ENCODE results near the gene ADAMTSL3.

The ADAMTSL3 gene

DNA sequence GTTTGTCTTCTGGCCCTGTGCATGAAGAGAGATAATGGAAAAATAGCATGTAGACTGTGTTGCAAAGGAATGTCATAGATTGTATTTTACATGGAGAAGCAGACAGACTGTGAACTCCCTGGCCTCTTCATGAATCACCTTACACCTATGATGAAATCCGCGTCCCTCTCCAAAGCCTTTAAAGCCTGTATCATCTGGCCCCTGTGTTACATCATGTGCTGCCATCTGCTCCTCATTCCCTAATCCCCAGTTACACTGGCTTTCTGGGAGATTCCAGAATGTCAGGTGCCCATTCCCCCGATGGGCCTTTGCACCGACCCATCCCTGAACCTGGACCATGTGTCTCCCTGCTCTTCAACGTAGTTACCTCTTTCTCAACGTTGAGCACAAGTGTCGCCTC is 190.8 kb downstream of the ADAMTSL3 start:
- DNase-seq = no peak

DNA sequence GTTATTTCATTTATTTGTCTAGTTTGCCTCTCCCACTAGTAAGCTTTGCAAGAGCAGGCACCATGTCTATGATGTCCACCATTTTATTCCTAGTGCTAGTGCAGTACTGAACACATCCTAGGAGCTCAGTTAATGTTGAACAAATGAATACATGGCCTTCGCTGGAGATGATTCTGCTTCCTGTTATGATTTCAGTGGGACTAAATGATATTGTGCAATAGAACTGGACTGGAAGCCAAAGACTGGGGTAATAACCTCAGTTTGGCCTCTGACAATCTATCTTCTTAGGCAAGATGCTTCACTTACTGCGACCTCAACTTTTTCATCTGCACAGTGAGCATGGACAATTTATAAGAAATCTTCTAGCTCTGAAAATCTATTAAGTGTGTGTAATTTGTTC is 191.3 kb downstream of the ADAMTSL3 start:
- no peak for DNase-seq

DNA sequence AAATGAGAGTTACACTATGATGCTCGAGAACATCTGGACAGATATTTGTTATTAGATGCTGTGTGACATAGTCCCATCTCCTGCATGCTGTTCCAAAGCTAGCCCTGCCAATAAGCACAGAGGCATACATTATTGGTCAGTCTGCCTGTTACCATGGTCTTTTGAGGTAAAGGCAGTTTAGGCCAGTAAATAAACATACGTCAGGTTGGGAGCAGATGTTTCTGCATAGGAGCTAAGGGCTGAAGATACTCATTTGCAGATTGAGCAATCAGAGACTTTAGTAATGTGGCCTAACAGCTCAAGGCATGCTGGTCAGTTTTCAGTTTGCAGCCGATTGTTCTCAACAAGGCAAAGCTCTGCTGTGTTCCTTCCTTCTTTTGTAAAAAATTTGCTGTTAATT is 192.9 kb downstream of the ADAMTSL3 start:
- DNase-seq = no peak

DNA sequence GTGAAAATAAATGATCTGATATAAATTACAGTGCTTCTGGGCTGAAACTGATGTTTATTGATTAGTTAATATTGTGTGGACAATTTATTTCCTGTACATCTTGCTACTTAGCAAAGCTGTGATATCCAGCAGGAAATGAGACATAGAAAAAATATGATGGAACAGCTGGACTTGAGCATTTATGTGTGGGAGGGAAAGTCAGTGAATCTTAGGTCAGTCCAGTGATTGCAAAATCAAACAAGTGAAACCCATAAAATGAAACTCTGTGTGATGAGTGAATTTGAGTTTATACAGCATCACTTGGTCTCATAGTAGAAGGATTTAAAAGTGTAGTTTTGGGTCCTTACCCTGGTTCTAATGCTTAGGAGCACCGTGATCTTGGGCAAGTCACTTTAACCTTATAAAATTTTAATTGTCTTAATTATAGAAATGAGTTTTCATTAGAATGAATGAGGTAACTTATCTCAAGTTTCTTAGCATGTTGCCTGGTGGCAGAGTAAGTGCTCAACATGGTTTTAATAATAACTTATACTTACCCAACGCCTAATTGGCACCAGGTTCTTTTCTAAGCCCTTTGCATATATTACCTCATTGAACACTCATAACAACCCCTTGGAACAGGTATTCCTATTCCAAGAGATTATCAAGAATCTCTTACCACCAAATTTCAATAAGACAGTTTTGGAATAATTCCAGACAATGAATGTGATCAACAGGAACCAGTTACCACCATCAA is 194.6 kb downstream of the ADAMTSL3 start:
- DNase-seq = no peak

DNA sequence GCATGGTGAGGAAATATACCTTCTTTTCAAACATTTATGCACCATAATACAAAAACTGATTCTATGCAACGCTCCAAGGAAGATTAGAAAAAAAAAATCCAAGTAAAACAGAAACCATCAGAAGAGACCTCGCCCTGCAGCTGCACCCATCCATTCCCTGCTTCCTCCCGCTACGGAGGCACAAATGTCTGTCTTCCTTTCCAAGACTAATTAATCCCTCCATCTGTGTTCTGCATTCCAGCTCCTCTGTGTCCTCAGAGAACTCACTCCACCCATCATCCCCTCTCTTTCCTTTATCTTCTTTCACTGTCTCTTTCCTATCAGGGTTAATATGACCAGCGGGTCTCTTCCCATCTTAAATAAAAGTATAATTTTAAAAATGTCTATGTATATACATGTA is 196.1 kb downstream of the ADAMTSL3 start:
- DNase-seq = no peak

DNA sequence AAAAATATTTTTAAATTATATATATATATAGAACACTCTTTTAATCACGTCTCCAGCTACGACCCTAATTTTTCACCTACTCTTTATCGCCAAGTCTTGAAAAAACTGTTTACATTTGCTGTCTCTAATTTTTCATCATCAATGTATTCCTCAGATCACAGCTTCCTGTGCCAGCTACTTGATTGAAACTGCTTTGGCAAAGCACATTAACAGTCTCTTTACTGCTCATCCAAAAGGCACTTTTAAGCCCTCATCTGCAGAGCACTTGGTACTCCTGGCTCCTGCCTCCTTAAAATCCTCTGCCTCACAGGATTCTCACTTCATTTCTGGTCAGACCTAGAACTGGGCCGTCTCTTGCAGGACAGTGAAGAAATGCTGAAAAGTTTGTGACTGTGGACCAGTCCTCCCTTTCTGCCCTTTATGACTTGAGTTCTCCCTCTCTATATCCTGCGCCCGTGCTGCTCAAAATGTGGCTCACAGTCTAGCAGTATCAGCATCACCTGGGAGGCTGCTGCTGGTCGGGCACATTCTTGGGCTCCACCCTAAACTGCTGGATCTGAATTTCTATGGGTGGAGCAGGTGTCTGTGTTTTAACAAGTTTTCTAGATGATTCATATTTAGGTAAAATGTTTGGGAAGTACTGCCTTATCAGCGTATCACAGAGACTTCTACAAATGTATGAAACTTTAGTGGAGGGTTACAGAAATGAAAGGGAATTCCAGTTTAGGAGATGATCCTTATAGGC is 196.8 kb downstream of the ADAMTSL3 start:
- DNase-seq = no peak

DNA sequence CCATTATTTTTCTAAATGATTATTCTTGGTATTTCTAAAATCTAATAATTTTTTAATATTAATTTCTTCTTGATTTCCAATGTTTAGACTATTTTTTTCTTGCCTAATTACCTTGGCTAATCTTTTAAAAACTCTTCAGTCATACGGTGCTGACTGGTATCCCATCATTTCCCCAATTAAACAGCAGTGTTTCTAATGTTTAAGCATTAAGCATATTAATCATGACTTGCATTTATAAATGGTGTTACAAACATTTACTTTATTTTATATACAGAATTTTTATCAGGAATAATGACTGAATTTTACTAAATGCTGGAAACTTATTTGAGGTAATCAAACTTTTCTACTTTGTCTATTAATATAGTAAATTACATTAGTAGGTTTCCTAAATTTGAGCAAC is 199.3 kb downstream of the ADAMTSL3 start:
- no peak for DNase-seq

DNA sequence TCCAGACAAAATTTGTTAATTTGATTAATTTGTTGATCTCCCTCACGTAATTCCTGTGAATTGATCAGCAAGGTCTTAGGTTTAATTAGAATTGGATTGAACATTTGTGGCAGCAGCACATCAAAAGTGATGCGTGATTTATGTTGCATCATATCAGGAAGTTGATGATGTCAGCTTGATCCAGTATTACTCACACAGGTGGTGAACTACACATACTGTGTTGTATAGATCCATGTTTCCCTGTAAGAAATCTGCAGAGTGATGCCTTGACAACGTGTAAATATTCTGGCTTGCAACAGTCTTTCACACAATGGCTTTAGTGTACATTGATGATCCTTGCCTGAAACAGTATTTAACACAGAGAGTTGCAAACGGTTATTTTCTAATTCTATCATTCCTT is 200.4 kb downstream of the ADAMTSL3 start:
- no peak for DNase-seq

DNA sequence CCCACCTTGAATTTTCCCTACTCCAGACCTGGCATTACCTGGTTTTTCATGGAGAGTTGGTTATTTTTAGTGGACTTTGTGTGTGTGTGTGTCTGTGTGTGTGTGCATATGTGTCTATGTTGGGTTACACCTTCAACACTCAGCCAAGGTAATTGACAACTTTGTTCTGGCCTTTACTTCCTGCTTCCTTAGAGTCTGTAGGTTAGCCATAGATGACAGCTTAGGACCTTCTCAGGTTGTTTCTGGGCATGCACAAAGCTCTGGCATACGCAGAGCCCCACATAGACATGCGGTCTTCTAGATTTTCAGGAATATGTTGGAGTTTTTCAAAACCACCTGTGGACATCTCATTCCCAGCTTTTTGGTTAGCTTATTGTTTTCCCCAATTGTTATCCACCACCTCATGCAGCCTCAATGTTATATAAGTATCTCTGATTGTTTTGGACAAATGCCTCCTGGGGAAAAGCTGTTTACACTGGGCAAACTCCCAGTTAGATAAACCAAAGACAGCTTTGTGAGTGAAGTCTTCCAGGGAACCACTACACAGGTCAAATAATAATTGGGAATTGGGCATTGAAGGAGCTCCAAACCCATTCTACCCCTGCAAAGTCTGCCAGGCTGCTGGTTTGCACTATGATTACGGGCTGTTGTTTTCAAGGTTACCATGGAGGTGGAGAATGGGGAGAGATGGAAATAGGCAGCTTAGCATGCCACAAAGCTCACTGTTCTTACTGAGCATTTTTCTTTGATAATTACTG is 201.2 kb downstream of the ADAMTSL3 start:
- DNase-seq = no peak

DNA sequence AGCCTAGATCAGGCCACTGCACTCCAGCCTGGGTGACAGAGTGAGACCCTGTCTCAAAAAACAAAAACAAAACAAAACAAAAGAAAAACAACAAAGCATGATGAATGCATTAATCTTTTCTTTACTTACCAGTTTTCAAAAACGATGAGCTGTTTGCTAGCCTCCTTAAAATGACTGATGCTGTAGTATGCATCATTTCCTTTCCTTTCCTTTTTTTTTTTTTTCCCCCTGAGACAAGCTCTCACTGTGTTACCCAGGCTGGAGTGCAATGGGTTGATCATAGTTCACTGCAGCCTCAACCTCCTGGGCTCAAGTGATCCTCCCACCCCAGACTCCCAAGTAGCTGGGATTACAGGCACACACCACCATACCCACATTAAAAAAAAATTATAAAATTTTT is 202.0 kb downstream of the ADAMTSL3 start:
- no peak for DNase-seq

DNA sequence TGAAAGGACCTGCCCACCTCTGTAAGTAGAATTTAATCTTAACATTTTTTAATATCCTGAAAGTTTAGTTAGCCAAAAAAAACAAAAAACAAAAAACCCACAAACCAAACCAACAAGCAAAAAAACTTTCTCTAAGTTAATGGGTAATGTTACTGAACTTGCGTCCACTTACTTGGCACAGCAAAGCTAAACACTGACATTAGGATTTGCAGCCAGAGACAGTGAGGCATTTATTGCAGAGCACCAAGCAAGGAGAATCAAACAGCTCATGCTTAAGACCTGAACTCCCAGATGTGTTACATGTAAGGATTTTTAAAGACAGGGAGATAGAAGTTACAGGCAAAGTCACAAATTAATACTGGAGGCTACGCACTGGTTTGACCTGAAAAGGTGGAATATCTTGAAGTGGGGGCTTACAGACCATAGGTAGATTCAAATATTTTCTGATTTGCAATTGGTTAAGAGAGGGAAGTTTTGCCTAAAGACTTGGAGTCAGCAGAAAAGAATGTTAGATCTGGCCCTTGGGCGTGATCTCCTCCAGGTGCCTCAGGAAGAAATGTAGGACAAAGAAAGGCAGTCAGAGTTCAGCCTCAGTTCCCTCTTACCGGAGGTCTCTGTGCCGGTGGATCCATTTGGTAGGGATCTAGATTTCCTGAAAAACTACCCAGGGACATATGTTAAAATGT is 205.0 kb downstream of the ADAMTSL3 start:
- DNase-seq = no peak

DNA sequence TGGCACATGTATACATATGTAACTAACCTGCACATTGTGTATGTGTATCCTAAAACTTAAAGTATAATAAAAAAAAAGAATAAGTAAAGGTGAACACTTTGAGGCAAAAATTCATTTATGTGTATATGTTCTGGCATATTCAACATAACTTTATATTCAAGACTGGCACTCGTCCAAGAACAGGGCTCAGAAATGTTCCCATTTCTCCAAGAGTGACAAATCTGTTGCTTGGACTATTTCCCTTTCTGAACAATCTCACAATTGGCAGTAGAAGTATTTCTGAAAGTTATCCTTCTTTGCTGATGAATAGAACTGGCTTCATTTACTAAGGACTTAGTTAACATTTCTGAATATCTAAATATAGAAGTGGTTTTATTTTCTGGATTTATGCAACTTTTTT is 212.8 kb downstream of the ADAMTSL3 start:
- DNase-seq = no peak

DNA sequence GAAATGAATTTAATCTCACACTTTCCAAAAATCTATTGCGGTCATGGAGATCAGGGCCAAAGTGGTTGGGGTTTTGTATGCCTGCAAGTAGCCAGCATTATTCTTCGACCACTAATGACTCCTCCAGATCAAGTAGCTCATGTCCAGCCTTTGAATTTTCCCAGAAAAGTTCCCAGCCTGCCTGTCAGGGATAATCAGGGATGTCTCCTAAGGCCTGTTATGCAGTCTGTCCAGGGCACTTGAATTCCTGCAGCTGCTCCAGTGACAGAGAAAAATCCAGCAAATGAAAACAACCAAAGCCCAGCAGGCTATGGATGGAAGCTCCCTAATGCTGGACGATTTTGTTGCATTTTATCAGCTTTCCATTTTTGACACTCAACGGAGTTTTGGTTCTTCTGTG is 215.4 kb downstream of the ADAMTSL3 start:
- DNase-seq = no peak

DNA sequence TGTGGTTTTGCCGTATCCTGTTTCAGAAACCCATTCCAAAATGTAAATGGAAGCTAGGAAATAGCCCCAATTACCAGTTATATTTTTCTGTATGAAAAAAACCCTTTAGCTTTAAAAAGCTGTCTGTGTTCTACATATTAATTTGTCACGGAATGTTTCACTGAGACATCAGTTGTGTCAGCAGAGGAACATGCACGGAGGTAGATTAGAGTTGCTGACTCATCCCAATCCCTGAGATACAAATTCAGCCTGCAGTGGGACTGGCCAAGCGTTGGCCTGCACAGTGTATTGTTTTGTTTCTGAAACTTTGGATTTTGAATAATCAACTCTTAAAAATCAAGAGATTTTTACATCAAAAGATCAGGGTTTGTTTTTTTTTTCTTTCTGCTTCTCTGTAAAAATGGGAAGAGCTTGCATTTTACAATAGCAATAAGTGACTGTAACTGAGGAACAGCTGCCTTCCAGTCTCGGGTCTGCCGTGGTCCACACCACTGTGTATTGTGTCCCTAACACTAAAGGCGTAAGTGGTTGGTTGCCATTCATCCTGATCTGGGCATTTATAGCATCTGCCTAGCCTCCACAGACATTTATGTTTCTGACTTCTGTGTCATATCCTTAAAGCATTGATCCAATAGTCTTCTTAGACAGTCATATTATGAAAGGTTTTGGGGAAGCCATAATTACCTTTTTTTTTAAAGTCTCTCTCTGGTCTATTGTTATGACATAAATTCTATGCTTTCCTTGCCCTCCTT is 218.1 kb downstream of the ADAMTSL3 start:
- no peak for DNase-seq

DNA sequence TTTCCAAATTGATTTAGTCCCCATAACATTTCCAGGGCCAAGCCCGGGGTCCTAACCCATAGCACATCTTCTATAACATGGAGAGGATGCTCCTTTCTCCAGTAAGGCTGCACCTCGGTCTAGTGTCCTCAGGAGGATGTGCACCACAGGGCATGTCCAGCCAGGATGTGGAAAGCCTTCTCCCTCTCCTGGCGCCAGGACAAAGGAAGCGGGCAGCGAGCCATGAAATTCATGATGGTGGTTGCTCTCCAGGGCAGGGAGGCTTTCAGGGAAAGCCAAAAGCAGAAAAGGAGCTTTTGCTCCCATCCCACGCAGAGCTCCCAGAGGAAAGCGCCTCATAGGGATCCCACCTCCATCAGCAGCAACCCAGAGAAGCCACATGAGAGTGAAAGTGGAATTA is 220.0 kb downstream of the ADAMTSL3 start:
- DNase-seq = no peak

DNA sequence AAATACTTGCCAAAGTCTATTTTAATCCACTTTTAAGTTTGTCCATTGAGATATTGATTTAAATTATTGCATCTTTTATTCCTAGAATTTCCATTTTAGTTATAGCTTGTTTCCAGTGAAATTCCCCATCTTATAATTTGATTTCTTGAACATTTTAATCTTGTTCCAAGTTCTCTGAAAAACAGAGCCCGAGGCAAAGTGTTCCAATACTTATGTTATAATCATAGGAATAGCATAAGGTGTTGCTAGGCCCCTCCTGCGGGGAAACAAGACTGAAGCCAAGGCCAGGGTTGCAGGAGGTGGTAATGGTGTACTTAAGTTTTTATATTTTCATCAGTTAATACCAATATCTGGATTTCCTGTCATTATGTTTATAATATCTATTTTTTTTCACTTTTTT is 226.6 kb downstream of the ADAMTSL3 start:
- no peak for DNase-seq

DNA sequence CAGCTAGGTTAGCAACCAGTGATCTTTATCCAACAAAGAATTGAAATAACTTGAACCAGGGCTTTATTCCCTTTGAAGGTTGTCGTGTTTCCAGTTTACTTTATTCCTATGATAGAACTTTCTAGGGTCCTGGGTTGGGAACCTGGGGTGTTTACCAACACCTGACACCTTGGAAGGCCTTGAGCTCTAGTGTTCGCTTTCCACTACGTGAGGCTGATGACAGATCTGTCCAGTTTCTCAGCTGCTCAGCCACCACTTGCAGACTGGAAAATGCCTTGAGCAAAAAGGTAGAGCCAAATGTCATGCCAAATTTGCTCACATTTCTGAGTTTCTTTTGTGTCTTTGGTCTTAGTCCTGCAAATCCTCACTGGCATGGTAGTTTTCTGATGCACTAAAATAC is 227.2 kb downstream of the ADAMTSL3 start:
- no peak for DNase-seq

DNA sequence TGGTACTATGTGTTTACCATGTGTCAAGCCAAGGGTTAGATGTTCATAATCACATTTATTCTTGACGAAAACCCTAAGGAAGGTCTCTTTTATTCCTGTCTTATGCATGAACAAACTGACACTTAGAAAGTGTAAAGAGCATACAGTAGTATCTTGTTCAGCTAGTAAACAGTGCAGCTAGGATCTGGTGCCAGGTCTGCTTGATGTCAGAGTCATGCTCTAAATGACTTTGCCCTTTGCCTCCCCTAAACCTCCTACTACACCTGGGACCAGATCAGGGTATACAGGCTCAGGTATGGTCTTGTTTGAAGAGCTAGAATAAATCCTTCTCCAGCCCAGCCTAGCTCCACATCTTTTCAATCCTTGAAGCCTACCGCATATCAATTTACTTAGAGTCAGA is 232.4 kb downstream of the ADAMTSL3 start:
- DNase-seq = no peak

DNA sequence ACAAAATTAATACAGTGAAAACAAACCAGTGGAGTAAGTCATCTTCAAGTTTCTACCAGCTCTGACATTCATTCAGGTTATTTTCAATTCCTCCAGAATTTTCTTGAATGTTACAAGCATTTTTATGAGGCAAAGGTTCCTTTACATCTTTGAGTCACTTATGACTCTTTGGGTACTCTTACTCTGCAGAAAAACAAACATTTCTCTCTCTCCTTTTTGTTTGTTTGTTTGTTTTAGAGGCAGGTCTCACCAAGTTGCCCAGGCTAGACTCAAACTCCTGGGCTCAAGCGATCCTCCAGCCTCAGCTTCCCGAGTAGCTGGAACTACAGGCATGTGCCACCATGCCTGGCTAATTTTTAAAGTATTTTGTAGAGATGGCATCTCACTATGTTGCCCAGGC is 233.5 kb downstream of the ADAMTSL3 start:
- no peak for DNase-seq

DNA sequence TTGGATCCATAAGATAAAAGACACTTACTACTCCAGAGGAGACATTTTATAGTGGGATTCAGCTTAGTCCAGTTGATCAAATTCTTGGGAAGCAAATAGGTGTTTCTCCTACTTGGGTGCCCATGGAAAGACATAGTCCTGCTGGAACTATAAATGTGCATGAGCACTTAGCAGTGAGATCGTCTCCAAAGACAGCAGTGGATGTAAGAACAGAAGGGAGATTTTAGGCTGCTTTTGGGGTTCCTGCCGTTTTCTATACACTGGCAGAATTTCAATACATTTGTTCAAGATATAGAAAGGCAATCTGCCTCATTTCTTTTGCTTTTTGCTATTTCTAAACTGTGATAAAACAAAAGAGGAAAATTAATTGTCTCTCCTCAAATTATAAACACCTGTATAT is 234.0 kb downstream of the ADAMTSL3 start:
- no peak for DNase-seq

DNA sequence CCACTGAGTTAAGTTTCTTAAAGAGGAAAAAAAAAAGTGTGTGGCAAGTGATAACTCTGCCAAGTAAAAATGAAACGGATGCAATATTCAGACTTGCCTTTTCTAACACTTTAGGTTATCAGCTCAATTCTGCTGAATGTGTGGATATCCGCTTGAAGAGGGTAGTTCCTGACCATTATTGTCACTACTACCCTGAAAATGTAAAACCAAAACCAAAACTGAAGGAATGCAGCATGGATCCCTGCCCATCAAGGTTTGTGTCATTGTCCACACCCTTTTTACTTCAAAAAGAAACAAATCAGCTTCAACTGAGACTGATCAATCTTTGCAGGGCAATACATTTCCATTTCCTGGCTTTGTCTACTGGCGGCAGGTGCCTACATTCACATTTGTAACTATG is 236.1 kb downstream of the ADAMTSL3 start:
- DNase-seq = no peak

DNA sequence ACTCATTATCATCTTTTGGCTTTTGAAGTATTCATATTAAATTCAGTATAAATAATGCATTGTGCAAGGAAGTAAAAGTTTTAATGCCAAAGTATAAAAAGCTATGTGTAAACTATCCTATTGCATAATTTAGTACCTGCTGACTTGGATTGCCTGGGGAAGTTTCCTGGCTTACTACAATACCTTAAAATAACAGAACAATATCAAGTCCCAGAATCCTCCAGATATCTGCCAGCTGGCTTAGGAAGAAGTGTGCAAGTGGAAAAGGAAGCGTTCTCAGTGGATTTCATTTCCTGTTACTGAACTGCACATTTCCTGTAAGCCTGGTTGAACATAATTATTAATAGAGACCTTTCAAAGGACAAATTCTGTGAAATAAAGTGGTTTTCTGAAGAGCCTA is 236.7 kb downstream of the ADAMTSL3 start:
- no peak for DNase-seq

DNA sequence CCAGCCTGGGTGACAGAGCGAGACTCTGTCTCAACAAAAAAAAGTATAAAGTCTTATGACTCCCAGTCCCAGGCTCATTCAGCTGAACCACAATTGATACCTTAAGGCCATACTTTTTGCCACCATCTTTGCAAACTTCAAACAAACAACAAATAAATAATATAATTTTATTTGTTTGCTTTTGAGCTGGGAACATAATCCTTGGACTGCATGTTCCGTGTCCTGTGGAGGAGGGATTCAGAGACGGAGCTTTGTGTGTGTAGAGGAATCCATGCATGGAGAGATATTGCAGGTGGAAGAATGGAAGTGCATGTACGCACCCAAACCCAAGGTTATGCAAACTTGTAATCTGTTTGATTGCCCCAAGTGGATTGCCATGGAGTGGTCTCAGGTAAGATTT is 238.6 kb downstream of the ADAMTSL3 start:
- no peak for DNase-seq
